GM23338 (cell line): Measurements from ENCODE around the gene MEGF9. TPM values are rescaled to one million over a fixed set of nuclear protein-coding genes. Genes with fewer than 3 reads are reported as not detected.

Experiments
- CREB1 ChIP-seq: fragments of 250-450 bp; sonication (Bioruptor Pico); IDR thresholded peaks from 2 replicates; pipeline ENCODE4 v1.5.0; 2020; ENCODE audit warnings: low read depth, mild to moderate bottlenecking, moderate library complexity
- EZH2phosphoT487 ChIP-seq: fragments of 200-600 bp; sonication (generic); IDR thresholded peaks from one replicate; pipeline ENCODE4 v1.8.1; 2018; ENCODE audit warnings: antibody characterized with exemption; ENCODE audit not compliant: unreplicated experiment
- JUNB ChIP-seq: IDR thresholded peaks from one replicate; pipeline ENCODE4 v1.6.1; 2016; ENCODE audit warnings: antibody characterized with exemption; ENCODE audit not compliant: unreplicated experiment
- NANOG ChIP-seq: IDR thresholded peaks from 2 replicates; pipeline ENCODE4 v1.6.1; 2016; ENCODE audit warnings: antibody characterized with exemption, borderline replicate concordance
- POLR2AphosphoS5 ChIP-seq: IDR thresholded peaks from 2 replicates; pipeline ENCODE4 v1.6.1; 2016; ENCODE audit warnings: antibody characterized with exemption, low read depth
- REST ChIP-seq: IDR thresholded peaks from one replicate; pipeline ENCODE4 v1.6.1; 2018; ENCODE audit warnings: antibody characterized with exemption; ENCODE audit not compliant: unreplicated experiment
- ZNF114 ChIP-seq: fragments of 250-450 bp; sonication (Bioruptor Pico); IDR thresholded peaks from 2 replicates; pipeline ENCODE4 v1.5.0; 2020; ENCODE audit warnings: mild to moderate bottlenecking, moderate library complexity
- ZNF331 ChIP-seq: fragments of 250-450 bp; sonication (Bioruptor Pico); IDR thresholded peaks from 2 replicates; pipeline ENCODE4 v1.5.0; 2020; ENCODE audit warnings: low read depth, mild to moderate bottlenecking, moderate library complexity
- ZNF462 ChIP-seq: fragments of 250-450 bp; sonication (Bioruptor Pico); IDR thresholded peaks from 2 replicates; pipeline ENCODE4 v1.5.0; 2020; ENCODE audit warnings: mild to moderate bottlenecking, moderate library complexity
- polyA plus RNA-seq: library from polyadenylated mRNA; unstranded; fragments of >200 nt; fragmentation: Nextera tagmentation; extraction: Ambion mirVana; gene quantifications from 2 replicates; pipeline ENCODE4 v1.2.1, GENCODE V29; 2016
- total RNA-seq: library from RNA; depleted of rRNA; stranded (reverse); fragments of >200 nt; shearing (Covaris generic); gene quantifications from 2 replicates; pipeline ENCODE4 v1.2.3, GENCODE V29; 2014

The MEGF9 gene
- total and polyA plus RNA-seq, 2 experiments from 2014 or later = 0.87 to 1.6 TPM

DNA sequence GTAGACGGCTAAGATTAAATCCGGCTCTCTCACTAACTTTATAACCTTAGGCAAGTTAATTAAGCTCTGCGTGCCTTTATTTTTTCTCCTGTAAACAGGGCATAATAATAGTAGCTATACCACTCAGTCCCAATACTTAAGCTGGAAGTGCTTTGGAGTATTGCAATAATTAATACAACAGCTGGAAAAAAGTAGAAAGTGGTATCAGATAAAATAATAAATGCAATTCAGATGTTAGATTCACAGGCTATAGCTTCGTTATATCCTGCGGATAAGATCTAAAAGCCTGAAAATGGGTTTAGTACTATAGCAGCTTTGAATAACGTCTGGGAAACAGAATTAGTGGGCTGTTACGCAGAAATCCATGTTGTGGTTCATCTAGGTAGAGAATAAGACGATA lies 51.8 kb downstream of the MEGF9 start (continued):
- no peak for TF ChIP-seq ZNF462
- no peak for TF ChIP-seq ZNF331 (CRISPR knock-in tag)
- no peak for TF ChIP-seq JUNB
- TF ChIP-seq NANOG = no peak
- TF ChIP-seq EZH2phosphoT487 = no peak
- no peak for TF ChIP-seq REST
- TF ChIP-seq ZNF114 (CRISPR knock-in tag) = no peak
- no peak for TF ChIP-seq CREB1 (CRISPR knock-in tag)
- no peak for TF ChIP-seq POLR2AphosphoS5
